Stimulated activated CD8-positive, alpha-beta memory T cell treated with anti-CD3 and anti-CD28 coated beads, Interleukin-4, amount 100 ng/mL, for 4 hours (primary cell): ENCODE data around the gene C14orf180.

Experiments
- DNase-seq, 2 donors: peaks; one replicate each; pipeline ENCODE4 v3.0.0-alpha.2; 2020; ENCODE audit warnings: low read depth in 2 of 2, low spot score in 1 of 2

The C14orf180 gene

DNA sequence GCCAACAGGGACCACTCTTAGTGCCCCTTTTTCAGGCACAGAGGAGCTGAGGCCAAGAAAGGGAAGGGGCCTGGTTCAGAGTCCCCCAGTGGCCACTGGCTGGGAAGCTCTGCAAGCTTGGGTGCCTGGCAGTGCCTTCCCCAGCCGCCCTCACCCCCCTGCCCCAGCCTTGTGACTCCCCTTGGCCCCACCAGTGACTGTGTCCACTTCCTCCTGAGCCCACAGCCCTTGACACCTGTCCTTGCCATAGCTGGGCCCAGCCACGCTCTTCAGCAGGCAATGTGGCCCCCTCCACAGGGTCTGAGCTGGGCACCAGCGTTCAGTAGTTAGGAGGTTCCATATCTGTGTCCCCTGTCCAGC is 19.0 kb upstream of the C14orf180 start:
- no peak for DNase-seq

GRCh38 chr14:104561124-104561557 is 18.4 kb upstream of the C14orf180 start:
- DNase-seq: no peak

- no peak for DNase-seq
Observed at GRCh38 chr14:104561632-104562495, 17.7 kb upstream of the C14orf180 start.

- no peak for DNase-seq
Observed at GRCh38 chr14:104562606-104563005, 17.0 kb upstream of the C14orf180 start.

DNA sequence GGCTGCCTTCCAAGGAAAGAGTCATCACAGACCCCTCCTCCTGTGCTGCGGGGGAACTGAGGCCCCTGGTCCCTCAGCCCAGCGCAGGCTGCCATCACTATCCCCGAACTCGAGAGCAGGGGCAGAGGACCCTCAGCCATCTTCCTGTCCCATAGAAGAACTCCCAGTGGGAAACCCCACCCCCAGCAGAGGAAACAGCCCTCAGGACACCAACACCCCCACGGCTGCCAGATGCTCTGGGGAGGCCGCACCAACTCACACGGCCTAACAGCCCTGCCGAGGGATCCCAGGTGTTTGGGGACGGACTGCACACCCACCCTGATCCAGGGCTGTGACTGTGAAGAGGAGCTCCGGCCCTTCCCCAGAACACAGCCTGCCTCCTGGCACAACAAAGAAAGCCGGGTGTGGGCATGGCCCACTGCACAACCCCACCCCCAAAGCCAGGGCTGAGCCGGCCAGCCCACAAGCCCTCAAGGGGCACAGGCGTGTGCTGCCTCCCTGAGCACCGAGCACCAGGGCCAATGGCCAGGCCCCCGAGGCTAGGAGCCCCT is 16.3 kb upstream of the C14orf180 start:
- DNase-seq: no peak

DNA sequence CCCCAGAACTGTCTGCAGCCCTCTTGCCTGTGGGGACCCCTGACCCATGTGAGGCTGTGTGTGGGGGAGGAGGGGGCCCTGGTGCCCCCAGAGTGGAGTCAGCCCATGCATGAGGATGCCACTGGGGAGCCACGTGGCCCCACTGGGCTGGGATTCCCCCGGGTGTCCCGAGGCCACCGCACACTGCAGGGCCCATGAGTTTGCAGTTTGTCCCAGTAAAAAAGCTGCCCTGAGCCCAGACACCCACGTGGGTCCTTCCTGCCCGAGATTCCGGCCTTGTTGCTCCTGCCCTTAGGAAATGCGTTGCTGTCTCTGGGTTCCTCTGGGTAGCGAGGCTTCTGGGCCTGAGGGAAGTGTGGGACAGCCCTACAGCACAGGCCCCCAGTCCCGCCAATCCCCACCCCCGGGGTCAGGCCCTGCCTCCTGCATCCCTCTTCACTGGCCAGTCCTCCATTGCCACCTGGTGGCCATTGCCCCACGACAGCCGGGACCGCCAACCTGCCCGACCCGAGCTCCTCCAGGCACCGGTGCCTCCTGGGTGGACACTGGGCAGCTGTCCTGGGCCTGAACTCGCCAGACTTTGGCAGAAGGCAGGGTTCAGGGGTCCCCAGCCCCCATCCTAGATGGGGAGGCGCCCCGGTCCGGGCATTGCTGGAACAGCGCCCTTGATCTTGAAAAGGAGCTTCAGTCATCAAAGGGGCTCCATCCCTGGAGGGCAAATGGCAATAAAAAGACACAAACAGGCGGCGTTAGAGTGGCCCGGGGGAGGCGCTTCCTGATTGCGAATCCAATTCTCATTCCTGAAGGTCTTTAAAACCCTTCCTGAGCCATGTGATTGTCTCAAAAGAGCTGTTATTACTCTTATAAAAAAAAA is 15.6 kb upstream of the C14orf180 start:
- peak; percentile 20 to 34 for DNase-seq

DNA sequence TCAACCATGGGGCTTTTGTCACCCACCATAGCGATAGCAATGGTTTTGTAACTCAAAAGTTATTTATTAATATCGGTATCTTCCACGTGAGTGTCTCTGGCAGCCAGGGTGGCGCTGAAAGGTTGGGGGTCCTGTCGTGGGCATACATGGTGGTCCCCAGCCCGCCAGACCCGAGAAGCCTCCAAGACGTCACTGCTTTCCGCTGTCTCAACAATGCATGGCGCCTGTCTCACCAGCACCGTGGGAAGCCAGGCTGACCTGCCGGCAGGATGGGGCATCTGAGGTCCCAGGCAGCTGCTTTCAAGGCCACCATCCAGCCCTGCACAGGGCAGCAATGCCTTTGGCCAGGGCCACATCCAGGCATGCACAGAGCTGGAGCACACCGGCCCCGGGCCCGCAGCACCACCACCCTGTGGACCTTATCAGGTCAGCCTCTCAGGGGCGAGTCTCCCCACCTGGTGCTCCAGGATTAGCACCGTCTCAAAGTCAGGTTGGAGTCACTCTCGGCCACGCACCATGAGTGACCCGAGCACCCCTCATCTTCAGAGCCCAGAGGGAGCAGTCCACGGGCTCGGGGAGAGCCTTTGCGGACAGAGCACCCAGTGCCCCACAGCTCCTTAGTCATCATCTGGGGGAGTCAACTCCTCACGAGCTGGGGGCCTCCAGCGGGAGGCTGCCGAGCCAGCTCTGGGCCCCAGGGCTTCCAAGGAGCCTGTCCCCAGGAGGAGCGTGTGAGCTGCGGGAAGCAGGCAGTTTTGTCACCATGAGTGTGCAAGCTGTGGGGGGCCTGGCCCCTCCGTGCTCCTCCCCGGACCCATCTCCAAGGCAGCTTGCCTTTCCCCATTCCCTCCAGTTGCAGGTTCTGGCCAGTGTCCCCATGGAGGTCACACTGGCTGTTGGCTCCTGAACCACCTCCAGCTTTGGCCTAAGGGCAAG is 14.6 kb upstream of the C14orf180 start:
- no peak for DNase-seq

GRCh38 chr14:104567141-104567956 is 12.2 kb upstream of the C14orf180 start:
- no peak for DNase-seq

DNA sequence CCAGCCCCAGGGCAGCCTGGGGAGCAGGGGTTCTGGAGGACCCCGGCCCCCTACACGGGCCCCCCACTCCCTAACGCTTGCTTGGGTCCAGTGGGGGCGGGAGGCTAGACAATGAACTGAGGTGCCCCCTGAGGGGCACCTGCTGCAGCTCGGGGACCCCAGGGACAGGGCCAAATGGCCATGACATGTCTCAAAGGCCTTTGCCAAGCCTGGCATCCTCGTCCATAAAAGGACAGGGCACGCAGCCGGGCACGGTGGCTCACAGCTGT is 11.7 kb upstream of the C14orf180 start:
- DNase-seq: no peak

GRCh38 chr14:104568620-104569019 is 10.9 kb upstream of the C14orf180 start:
- no peak for DNase-seq

GRCh38 chr14:104569435-104569834 is 10.1 kb upstream of the C14orf180 start:
- DNase-seq: no peak

DNA sequence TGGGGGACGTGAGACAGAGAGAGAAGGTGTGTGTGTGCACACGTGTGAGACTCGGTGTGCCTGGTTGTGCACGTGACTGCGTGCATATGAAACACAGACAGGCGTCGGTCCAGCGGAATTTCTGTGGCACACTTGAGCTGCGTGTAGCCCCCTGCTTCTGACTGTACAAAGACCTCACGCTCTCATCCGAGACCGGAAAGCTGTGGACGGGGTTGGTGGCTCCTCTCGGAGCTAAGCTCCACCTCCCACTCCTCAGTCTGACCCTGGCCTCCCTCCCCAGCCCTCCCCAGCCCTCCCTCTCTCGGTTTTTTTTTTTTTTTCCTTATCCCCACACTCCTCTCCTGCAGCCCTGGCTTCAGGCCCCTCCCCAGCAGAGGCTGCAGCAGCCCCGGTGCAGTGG is 8.3 kb upstream of the C14orf180 start:
- DNase-seq: no peak

GRCh38 chr14:104572024-104572626 is 7.4 kb upstream of the C14orf180 start:
- DNase-seq: no peak

DNA sequence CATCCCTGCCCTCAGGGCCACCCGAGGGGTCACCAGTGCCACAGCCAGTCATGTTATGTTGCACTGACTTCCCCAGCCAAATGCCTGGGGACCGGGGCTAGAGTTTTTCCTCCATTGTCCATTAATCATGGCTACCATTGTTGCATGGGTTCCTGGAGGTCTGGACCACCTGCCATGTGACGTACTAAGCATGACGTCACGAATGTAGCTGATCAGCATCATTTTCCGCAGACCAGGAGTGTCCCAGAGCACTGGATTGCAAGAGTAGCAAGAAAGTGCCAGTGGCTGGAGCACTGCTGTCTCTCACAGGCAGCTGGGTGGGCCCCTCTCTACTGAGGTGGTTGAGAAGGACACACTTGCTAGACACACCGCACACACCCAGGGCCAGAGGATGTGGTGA is 6.9 kb upstream of the C14orf180 start:
- no peak for DNase-seq

GRCh38 chr14:104573930-104574329 is 5.6 kb upstream of the C14orf180 start:
- DNase-seq: no peak

DNA sequence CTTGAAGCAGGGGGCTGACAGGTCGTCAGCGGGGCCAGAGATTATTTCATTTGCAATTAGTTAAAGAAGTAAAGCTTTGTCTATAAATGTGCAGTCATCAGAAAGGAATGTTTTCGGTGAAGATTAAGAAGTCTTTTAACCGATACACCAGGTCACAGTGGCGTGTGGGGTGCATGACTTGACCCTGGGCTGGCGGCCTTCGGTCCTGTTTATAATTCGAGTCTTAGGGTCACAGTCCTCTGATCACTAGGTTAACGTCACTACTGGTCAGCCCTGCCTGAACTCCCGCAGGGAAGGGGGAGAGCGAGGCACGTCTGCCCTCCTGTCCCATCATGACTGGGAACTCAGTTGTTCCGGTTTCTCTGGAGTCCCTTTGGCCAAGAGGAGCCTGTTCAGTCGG is 5.0 kb upstream of the C14orf180 start:
- no peak for DNase-seq

DNA sequence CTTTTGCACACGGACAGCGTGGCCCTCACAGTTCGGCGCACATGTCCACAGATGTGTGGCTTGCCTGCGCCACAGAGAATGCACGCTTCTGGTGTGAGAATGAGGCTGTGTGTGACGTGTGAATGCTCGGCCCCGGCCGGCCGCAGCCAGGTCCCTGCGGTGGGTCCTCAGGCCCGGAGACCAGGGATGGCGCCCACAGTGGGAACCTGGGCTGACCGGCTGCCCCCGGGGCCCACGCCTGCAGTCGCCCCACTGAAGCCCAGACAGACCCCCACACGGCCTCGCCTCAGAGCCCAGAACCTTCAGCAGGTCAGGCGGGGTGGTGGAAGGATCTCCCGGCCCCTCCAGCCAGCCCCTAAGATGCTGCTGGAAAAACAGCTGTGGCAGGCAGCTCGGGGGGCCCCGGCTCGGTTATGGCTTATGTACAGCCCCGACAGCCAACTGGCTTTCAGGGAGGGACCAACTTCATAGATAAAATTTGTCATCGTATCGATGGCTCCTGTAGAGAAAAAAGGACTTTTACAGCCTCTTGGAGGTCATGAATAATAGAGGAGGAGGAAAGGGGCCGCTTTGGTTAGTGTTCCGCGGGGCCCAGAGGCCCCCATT is 4.5 kb upstream of the C14orf180 start:
- no peak for DNase-seq

GRCh38 chr14:104576232-104576969 is 3.2 kb upstream of the C14orf180 start:
- no peak for DNase-seq

- DNase-seq: no peak
Observed at GRCh38 chr14:104576970-104577332, 2.6 kb upstream of the C14orf180 start.
